SKM-1 (cell line): ENCODE measurements around the gene PPP2R5B.

Experiments used
- DNase-seq: peaks from one replicate; lab custom pipeline; 2025; ENCODE audit not compliant: unreplicated experiment; lab: John Stamatoyannopoulos, UW

Gene PPP2R5B

GRCh38 chr11:64928957-64929356, 4.5 kb downstream of the PPP2R5B start:
- no peak for DNase-seq

DNA sequence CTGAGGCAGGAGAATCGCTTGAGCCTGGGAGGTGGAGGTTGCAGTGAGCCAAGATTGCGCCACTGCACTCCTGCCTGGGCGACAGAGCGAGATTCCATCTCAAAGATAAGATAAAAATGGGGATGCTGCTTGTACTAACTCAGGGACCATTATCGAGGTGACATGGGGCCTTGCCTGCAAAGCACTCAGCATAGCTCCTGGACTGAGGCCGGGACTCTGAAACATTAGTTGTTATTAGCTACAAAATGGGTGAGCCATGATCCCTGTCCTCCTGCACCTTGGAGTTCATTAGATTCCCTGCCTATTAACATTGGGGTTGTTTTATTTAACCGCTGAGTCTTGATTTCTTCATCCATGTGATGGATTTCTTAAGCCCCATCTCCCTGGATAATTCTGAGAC, 5.1 kb downstream of the PPP2R5B start:
- DNase-seq = no peak

GRCh38 chr11:64930340-64930739, 5.9 kb downstream of the PPP2R5B start:
- DNase-seq = no peak

DNA sequence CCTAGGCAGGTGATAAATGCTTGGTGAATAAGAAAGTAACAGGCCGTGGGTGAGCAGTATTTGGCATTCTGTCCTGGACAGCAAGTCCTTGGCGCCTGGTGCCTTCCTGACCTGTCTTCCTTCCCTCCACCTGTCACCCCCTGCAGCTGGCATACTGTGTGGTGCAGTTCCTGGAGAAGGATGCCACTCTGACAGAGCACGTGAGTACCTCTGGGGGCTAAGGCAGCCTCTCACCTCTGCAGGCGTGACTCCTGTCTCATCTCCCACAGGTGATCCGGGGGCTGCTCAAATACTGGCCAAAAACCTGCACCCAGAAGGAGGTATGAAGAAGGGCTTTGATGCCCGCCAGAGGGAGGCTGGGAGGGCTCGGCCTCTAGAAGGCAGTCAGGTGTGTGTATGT, 6.8 kb downstream of the PPP2R5B start:
- DNase-seq = no peak

GRCh38 chr11:64932324-64932723, 7.8 kb downstream of the PPP2R5B start:
- no peak for DNase-seq

DNA sequence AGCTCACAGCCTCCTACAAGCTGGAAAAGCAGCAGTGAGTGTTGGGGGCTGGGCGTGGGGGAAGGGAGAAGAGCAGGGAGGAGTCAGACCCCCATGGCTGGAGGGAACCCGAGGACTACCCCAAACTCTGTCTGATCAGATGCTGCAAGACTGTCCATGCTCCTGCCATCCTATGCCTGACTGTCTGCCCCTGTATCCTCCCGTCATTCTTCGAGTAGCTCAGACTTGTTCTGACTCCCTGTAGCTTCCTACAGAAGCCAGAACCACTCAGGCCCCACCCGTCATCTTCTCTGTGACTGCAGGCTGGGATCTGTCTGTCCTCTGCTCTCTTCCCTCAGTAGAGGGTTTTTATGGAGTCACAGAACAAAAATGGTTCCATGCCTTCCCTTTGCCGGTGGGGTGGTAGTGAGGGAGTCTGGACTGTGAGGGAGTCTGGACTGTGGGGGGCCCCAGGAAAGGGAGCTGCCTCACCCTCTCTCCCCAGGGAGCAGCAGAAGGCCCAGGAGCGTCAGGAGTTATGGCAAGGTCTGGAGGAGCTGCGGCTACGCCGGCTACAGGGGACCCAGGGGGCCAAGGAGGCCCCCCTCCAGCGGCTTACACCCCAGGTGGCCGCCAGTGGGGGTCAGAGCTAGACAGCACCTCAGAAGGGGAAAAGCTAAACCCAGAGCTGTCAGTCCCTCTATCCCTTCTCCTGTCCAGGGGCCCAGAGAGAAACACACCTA, 8.9 kb downstream of the PPP2R5B start:
- DNase-seq = no peak

DNA sequence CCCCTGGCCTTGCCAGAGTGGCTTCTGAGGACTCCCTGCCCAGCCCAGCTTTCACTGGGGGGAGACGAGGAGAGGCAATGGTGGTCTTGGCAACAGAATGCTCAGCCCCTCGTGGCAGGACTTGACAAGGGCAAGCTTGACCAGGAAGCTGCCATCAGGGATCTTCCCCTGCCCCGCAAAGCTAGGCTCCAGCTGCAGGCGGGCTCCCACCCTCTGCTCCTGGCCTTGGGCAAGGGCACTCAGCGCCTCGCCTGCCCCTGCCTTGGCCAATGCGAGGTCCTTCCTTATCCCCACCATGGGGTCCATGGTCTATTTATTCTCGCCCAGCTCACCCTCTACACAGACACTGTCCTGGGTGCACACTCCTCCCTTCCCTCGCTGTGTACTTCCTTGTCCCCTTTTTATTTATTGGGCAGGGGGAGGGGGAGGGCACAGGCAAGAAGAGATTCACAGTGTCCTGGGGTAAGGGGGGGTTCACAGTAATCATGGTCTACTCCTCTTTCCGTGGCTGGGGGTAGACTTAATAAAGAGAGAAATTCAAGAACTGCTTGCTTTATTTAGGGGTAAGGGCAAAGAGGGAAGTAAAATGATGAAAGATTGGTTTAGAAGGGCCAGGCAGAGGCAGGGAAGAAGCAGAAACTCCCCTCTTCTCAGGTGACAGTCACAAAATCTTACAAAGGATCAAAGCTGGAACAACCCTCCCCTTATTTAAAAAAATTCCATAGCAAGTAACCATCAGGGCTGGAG, 9.6 kb downstream of the PPP2R5B start:
- DNase-seq = peak; percentile 26

- DNase-seq = no peak
Measured at GRCh38 chr11:64934682-64935358, 10.3 kb downstream of the PPP2R5B start.

GRCh38 chr11:64935359-64936081, 11.0 kb downstream of the PPP2R5B start, which contains the start of gene GPHA2:
GPHA2 (minus strand) TSS chr11:64935893; CDS start chr11:64935460, 433 bp downstream.
- no peak for DNase-seq

DNA sequence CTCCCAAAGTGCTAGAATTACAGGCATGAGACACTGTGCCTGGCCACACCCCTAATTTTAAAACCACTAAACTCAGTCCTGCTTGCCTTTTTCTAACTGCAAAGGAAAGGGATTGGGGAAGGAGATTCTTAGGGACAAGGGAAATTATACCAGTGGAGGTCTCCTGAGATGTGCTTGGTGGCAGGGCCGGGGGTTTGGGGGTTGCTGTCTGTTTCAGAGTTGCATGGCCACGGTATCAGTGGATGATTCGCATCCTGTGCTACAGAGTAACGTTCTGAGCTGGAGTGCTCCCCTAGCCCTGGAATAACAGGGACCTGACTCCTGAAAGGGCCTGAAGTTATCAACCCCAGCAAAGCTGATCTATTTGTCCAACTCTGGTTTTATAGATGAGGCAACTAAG, 12.1 kb downstream of the PPP2R5B start:
- no peak for DNase-seq

- DNase-seq = no peak
Measured at GRCh38 chr11:64947208-64947814, 22.8 kb downstream of the PPP2R5B start.

DNA sequence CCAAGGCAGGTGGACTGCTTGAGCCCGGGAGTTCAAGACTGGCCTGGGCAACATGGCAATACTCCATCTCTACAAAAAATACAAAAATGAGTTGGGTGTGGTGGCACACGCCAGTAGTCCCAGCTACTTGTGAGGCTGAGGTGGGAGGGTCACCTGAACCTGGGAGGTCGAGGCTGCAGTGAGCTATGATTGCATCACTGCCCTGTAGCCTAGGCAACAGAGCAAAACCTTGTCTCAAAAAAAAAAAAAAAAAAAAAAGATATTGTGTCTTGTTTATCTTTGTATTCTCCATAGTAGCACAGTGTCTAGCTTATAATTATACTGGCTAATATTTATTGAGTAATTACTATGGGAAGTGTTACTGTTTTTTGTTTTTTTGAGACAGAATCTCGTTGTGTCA, 27.0 kb downstream of the PPP2R5B start:
- no peak for DNase-seq

- DNase-seq = no peak
Measured at GRCh38 chr11:64954201-64954600, 29.7 kb downstream of the PPP2R5B start.

DNA sequence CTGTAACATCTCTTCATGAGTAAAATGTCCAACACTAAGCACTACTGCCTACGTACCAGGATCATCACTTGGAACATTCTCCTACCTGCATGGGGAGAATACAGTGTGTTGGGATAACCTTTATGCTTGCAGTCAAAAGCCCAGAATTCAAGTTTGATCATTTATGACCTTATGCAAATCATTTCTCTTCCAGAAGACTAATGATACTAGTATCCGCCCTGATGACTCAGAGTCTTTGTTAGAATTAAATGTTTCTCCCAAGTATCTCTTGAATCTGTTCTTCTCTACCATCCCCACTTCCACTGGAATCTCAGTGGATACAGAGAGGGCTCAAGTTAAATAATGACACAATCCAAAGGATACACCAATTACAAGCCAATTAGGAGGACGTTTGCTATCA, 35.0 kb downstream of the PPP2R5B start:
- no peak for DNase-seq

- no peak for DNase-seq
Measured at GRCh38 chr11:64960719-64961118, 36.2 kb downstream of the PPP2R5B start.

DNA sequence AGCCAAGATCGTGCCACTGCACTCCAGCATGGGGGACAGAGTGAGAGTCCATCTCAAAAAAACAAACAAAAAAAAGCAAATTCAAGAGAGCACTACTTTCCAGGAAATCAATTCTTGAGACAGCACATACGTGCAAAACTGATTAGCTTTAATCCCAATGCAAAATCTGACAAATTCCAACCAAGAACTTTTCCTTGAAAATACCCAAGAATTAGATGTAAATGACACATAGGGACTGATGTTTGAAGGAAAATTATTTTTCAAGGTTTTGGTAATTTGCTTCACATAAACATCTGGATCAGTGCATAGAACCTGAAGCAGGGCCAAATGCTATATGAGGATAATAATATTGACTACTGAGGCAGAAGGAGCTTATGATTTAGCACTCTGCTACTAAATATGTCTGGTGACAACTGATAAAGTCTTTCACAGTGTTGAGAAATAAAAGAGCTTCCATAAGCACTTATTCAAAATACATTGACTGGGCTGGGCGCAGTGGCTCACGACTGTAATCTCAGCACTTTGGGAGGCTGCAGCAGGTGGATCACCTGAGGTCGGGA, 38.7 kb downstream of the PPP2R5B start:
- no peak for DNase-seq

DNA sequence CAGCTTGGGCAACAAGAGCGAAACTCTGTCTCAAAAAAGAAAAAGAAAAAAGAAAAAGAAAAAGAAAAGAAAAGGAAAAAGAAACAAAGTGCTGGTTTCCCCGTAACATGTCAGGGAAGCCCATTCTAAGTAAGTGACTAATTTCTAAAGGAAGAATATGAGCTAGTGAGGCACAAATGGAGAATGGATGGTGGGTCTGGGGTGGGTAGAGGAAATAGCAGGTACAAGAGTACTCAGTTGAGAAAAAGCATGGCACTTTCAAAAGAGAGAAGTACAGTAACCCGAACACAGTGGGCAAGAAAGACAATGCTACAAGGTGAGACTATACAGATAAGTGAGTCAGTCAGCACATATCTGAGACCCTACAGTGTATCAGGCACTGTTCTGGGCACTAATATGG, 42.9 kb downstream of the PPP2R5B start:
- DNase-seq = no peak

DNA sequence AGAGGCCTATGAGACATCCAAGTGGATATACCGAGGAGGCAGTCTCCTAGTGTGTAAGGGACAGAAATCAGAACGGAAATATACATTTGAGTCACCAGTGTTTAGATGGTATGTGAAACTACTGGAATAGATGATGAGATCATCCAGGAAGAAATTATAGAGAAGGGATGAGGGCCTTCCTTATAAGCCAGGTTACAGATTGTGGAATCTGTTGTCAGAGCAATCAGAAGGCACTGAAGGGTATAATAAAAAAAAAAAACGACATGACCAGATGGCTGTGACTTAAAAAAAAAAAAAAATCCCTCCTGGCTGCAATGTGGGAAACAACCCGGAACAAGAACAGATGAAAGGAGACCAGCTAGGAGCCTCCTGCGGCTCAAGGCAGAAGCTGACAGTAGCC, 44.7 kb downstream of the PPP2R5B start:
- no peak for DNase-seq

GRCh38 chr11:64970731-64971151, 46.3 kb downstream of the PPP2R5B start:
- no peak for DNase-seq

DNA sequence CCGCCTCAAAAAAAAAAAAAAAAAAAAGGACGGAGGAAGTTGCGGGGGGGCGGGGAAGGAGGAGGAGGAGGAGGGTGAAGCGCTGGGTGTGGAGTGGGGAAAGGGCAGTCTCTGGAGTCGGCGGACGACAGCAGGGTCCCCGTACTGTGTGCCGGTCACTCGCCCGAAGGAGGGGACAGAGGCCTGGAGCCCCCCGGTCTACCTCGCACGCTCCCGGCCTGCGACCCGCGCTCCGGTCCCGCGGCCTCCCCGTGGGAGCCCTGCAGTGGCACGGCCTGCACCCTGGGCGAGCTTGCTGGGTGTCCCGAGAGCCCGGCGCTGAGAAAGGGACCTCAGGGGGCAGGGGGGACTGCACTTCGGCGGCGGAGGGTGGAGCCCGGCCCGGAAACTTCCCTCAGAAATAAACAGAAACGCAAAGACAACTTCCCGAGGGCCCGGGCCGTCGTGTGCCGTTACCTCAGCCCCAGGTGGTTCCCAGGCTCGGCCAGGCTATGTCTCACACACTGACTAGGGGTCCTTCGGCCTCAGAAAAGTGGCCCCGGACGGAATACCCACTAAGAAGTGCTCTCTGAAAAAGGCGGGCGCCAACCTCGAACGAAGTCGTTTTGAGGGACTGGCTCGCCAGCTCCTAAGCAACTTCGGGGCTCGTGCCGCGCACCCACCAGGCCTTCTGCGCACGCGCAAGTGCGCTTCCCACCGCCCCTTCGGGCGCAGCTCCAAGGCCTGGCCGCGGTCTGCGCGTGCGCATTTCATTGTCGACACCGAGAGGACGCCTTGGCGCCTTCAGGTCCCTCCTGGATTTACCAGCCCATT, 47.1 kb downstream of the PPP2R5B start, which contains the start of gene MAJIN:
MAJIN (minus strand) TSS at position 688 of the 813 bp plus-strand sequence. CDS start 12,703 bp downstream, outside the sequence.
- no peak for DNase-seq
